Osteocyte (in vitro differentiated cells): ENCODE results near the gene LPAR1. TPM values are rescaled to one million over a fixed set of nuclear protein-coding genes. Genes with fewer than 3 reads are reported as not detected.

Experiments
- DNase-seq: peaks from one replicate; pipeline ENCODE4 v3.0.0; 2021; ENCODE audit warnings: mixed read lengths; ENCODE audit not compliant: unreplicated experiment; ENCODE audit errors: extremely low spot score
- H3K27ac Mint-ChIP-seq: one replicate; pipeline ENCODE4 v1.8.0; 2021; ENCODE audit warnings: mild to moderate bottlenecking, mixed read lengths; ENCODE audit not compliant: unreplicated experiment
- H3K27me3 Mint-ChIP-seq: one replicate; pipeline ENCODE4 v1.8.0; 2021; ENCODE audit warnings: mixed read lengths; ENCODE audit not compliant: unreplicated experiment
- H3K36me3 Mint-ChIP-seq: one replicate; pipeline ENCODE4 v1.8.0; 2021; ENCODE audit warnings: mixed read lengths; ENCODE audit not compliant: unreplicated experiment
- H3K4me1 Mint-ChIP-seq: one replicate; pipeline ENCODE4 v1.8.0; 2021; ENCODE audit warnings: mixed read lengths; ENCODE audit not compliant: unreplicated experiment
- H3K4me3 Mint-ChIP-seq: one replicate; pipeline ENCODE4 v1.8.0; 2021; ENCODE audit warnings: mild to moderate bottlenecking, moderate library complexity, mixed read lengths; ENCODE audit not compliant: unreplicated experiment
- H3K9me3 Mint-ChIP-seq: one replicate; pipeline ENCODE4 v1.8.0; 2021; ENCODE audit warnings: mixed read lengths; ENCODE audit not compliant: unreplicated experiment
- total RNA-seq: library from RNA; stranded (reverse); gene quantifications from 2 replicates; pipeline ENCODE4 v1.2.1, GENCODE V29; 2021
- TF ChIP-seq, protein P1 (sequence below): fragments of 200-600 bp; sonication (generic); IDR thresholded peaks from 2 replicates; pipeline ENCODE4 v1.5.0; 2021; ENCODE audit warnings: antibody characterized with exemption, mild to moderate bottlenecking, moderate library complexity

Gene LPAR1
- total RNA-seq, 1 donor from 2014 or later = 120 TPM

DNA sequence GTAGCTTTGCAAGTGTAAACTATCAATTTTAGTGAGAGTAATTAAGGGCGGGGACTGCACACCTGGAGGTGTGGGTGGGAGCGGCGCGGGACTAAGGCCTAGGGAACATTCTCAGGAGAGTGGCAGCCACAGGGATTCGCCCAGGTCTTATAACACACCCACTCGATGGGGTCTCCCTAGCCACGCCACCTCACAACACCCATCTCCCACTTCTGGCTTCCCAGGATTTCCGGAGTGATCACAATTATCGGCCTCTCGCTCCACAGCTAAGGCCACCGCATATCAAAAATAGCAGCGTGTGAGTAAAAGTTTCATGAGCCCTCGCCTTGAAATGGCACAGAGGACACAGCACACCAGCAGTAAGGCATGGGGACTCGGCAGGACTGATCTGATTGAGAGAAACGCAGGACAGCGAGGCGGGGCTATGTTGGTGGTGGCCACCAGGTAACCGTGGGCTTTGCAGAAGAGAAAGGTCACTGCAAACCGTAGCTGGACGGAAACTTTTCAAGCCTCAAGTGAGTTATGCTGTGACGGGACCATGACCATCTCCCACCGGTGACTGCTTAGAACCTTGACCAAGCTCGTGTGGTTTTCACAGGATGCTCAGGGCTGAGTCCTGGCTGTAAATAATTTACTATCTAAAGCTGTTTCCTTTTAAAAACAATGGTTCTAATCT lies 1.1 kb upstream of the LPAR1 start:
- H3K9me3 Mint-ChIP-seq = no peaks in the 10 kb centered on the region
- peaks cover 43% of the 10 kb centered on the region for H3K4me1 Mint-ChIP-seq
- H3K27ac Mint-ChIP-seq = peak overlapping the region; percentile 96
- TF ChIP-seq, protein P1, sequence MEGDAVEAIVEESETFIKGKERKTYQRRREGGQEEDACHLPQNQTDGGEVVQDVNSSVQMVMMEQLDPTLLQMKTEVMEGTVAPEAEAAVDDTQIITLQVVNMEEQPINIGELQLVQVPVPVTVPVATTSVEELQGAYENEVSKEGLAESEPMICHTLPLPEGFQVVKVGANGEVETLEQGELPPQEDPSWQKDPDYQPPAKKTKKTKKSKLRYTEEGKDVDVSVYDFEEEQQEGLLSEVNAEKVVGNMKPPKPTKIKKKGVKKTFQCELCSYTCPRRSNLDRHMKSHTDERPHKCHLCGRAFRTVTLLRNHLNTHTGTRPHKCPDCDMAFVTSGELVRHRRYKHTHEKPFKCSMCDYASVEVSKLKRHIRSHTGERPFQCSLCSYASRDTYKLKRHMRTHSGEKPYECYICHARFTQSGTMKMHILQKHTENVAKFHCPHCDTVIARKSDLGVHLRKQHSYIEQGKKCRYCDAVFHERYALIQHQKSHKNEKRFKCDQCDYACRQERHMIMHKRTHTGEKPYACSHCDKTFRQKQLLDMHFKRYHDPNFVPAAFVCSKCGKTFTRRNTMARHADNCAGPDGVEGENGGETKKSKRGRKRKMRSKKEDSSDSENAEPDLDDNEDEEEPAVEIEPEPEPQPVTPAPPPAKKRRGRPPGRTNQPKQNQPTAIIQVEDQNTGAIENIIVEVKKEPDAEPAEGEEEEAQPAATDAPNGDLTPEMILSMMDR = no peak
- H3K27me3 Mint-ChIP-seq = no peaks in the 10 kb centered on the region
- no peaks in the 10 kb centered on the region for H3K36me3 Mint-ChIP-seq
- peak overlapping the region; percentile 88 for H3K4me3 Mint-ChIP-seq
- DNase-seq = no peak

DNA sequence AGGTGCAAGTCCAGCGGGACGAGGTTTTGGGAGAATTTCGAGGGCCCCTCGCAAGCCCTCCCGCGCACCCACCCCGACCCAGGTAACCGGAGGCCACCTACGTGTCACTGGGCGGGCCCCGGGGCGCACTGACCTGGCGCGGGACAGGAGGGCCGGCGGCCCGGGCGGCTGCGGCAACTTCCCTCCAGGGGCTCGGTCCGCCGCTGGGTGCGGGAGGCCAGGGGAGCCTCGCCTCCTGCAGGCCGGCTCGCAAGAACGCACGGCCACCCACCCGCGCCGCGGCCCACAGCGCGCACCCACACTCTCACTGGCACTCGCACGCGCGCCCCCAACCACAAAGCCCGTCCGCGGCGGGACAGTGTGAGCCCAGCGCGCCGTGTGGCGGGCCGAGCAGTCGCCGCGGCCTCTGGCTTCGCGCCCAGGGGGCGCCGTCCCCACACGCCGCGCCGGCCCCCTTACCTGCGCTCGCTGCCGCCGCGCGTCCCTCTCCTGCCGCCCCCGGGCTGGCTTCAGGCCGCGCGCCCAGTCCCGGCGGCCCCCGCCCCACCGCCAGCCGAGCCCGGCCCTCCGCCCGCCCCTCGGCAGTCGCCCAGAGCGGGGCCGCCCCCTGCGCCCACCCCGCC lies 451 bp downstream of the LPAR1 start:
- peak; percentile 88 for DNase-seq
- Mint-ChIP-seq H3K27me3 (no peaks in the 10 kb centered on the region), H3K27ac (peak overlapping the region; percentile 97), H3K4me1 (peaks cover 58% of the 10 kb centered on the region), H3K4me3 (peak overlapping the region; percentile 97), H3K9me3 (no peaks in the 10 kb centered on the region), H3K36me3 (no peaks in the 10 kb centered on the region)
- TF ChIP-seq, protein P1 = peak; percentile 54

DNA sequence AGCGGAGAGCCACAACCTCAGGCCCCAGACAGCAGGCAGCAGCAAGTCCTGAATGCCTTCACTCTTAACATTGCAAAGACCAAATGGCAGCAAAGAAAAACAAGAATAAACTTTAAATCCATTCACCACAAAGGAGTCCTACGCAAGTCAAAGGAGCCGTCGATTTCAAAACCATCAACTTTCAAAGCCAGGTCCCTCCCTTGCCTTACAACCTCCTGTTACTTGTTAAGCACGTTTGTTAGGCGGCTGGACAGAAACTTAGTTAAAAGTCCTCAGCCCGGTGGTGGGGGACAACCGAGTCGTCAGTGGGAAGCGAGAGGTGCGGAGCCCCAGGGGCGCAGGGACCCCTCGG lies 938 bp downstream of the LPAR1 start:
- Mint-ChIP-seq H3K27me3 (no peaks in the 10 kb centered on the region), H3K9me3 (no peaks in the 10 kb centered on the region), H3K4me1 (peaks cover 59% of the 10 kb centered on the region)

DNA sequence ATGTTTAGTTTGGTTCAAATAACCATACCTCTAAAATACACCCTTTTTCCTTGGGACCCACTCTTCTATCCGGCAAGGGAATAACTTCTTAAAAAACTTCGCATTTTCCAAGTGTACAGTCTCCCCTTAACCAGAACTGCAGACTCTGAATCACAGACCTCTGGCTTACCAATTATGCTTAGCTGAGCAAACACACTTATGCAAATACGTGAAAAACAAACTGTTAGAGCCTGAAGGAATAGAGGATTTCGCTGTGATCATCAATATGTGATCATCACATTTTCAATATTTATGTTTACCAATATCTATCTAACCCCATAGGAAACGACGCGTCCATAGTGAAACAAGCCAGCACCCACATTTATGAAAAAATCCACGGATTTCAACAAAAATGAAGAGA lies 1.3 kb downstream of the LPAR1 start:
- DNase-seq = no peak
- no peaks in the 10 kb centered on the region for H3K27me3 Mint-ChIP-seq
- TF ChIP-seq, protein P1 = no peak
- peak overlapping the region; percentile 97 for H3K4me3 Mint-ChIP-seq
- H3K36me3 Mint-ChIP-seq = peaks cover 5% of the 10 kb centered on the region
- peak overlapping the region; percentile 97 for H3K27ac Mint-ChIP-seq
- H3K9me3 Mint-ChIP-seq = no peaks in the 10 kb centered on the region
- H3K4me1 Mint-ChIP-seq = peaks cover 59% of the 10 kb centered on the region

More for the DNA sequence above, 938 bp downstream of the LPAR1 start:
- H3K4me3 Mint-ChIP-seq = peak overlapping the region; percentile 97
- no peak for DNase-seq
- peaks cover 2% of the 10 kb centered on the region for H3K36me3 Mint-ChIP-seq
- H3K27ac Mint-ChIP-seq = peak overlapping the region; percentile 97
- TF ChIP-seq, protein P1 = no peak

DNA sequence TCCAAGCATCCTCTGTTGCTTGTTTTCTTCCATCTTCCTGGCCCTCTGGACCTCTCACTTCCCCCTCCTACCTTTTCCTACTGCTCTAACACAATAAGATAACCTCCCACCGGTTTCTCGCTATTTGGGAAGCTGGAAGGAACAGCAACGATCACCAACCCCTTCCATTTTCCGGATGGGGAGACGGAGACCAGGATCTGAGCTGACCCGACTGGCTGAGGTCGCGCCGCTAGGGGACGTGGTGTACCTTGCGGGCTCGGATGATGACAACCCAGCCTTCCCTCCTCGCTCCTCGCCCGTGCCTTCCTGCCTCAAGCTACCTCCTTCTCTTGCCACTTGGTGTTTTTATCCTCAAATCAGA lies 1.9 kb downstream of the LPAR1 start:
- peak overlapping the region; percentile 97 for H3K27ac Mint-ChIP-seq

More for the DNA sequence above, 1.9 kb downstream of the LPAR1 start:
- H3K36me3 Mint-ChIP-seq = peaks cover 11% of the 10 kb centered on the region
- DNase-seq = peak; percentile 86
- H3K9me3 Mint-ChIP-seq = no peaks in the 10 kb centered on the region
- H3K4me3 Mint-ChIP-seq = peak overlapping the region; percentile 97
- H3K4me1 Mint-ChIP-seq = peaks cover 59% of the 10 kb centered on the region
- H3K27me3 Mint-ChIP-seq = no peaks in the 10 kb centered on the region
- TF ChIP-seq, protein P1 = peak; percentile 73
